GM23338 (cell line): ENCODE data around the gene FSD1.

Source experiments
- CREB1 ChIP-seq: fragments of 250-450 bp; sonication (Bioruptor Pico); IDR thresholded peaks from 2 replicates; pipeline ENCODE4 v1.5.0; 2020; ENCODE audit warnings: low read depth, mild to moderate bottlenecking, moderate library complexity
- CTCF ChIP-seq, 2 experiments: fragments of 200-600 bp in 1 of 2; sonication (generic) in 1 of 2; conservative IDR thresholded peaks; 2 replicates each; pipeline versions ENCODE4 v1.5.1 to v1.6.1; 2016 to 2017; ENCODE audit warnings: antibody characterized with exemption in 2 of 2, low read depth in 2 of 2, mild to moderate bottlenecking in 2 of 2, moderate library complexity in 1 of 2
- ETS1 ChIP-seq: IDR thresholded peaks from 2 replicates; pipeline ENCODE4 v1.6.1; 2016; ENCODE audit warnings: antibody characterized with exemption
- EZH2 ChIP-seq: fragments of 200-600 bp; sonication (generic); IDR thresholded peaks from one replicate; pipeline ENCODE4 v1.8.0; 2017; ENCODE audit warnings: antibody characterized with exemption, mild to moderate bottlenecking, low read depth; ENCODE audit not compliant: unreplicated experiment
- EZH2phosphoT487 ChIP-seq: fragments of 200-600 bp; sonication (generic); IDR thresholded peaks from one replicate; pipeline ENCODE4 v1.8.1; 2018; ENCODE audit warnings: antibody characterized with exemption; ENCODE audit not compliant: unreplicated experiment
- JUNB ChIP-seq: IDR thresholded peaks from one replicate; pipeline ENCODE4 v1.6.1; 2016; ENCODE audit warnings: antibody characterized with exemption; ENCODE audit not compliant: unreplicated experiment
- NANOG ChIP-seq: IDR thresholded peaks from 2 replicates; pipeline ENCODE4 v1.6.1; 2016; ENCODE audit warnings: antibody characterized with exemption, borderline replicate concordance
- POLR2AphosphoS5 ChIP-seq: IDR thresholded peaks from 2 replicates; pipeline ENCODE4 v1.6.1; 2016; ENCODE audit warnings: antibody characterized with exemption, low read depth
- REST ChIP-seq: IDR thresholded peaks from one replicate; pipeline ENCODE4 v1.6.1; 2018; ENCODE audit warnings: antibody characterized with exemption; ENCODE audit not compliant: unreplicated experiment

GRCh38 chr19:4284974-4285373, 19.4 kb upstream of the FSD1 start:
- TF ChIP-seq CTCF (conservative IDR thresholded peaks at IDR 0.05; ENCODE audit: low read depth in 2 of 2) (no peak), NANOG (no peak), EZH2phosphoT487 (no peak), EZH2 (no peak), POLR2AphosphoS5 (no peak), REST (no peak), ETS1 (no peak), CREB1 (no peak), JUNB (no peak)
